GM21447 (cell line): ENCODE measurements around the gene CXorf58.
"Not testable (repeated sequence)": the region's sequence is repeated elsewhere in the genome, so short reads cannot be mapped to it uniquely, and the experiment has no call there.

ENCODE experiments used
- ATAC-seq: cut with Tn5 transposase; IDR thresholded peaks from one replicate; pipeline ENCODE4 v1.9.1; 2021; ENCODE audit not compliant: unreplicated experiment

Gene CXorf58

DNA sequence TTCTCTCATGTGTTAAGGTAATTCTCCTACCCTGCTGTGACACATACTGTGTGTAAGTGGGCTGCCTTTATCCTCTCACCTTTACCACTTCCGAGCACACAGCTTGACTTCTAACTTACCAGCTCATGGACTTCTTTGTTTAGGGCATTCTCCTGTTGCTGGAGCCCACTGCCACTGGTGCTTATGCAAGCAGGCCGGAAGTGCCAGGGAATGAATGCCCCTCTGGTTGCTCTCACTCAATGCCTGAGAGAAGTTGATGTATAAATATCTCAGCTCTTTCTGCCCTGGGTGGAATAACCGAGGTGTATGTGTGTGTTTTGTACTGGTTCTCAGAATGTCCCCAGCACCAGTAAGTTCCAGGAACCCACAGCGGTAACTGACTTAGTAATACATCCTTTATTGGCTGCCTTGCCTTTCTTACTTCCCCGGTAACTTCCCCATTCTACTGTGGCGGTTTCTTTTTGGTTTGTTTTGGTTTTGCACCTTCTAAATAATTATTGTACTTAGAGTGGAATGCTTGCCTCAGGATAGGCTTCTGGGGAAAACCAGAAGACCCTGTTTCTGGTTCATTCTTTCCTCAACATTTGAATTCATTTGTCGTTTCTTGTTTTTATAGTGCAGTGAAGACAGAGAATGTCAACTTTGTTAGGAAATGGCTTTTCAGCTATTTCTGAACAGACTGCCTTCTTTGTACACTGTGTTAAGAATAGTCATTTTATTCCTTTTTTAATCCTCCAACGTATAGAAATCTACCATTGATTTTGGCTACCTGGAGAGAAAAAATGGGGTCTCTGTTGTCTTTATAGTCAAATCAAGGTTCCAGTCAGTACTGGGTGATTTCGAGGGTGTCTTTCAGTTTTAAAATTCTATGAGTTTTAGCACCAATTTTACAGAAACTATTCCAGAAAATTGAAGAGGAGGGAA lies 45.4 kb downstream of the CXorf58 start:
- ATAC-seq, result peak; percentile 97

DNA sequence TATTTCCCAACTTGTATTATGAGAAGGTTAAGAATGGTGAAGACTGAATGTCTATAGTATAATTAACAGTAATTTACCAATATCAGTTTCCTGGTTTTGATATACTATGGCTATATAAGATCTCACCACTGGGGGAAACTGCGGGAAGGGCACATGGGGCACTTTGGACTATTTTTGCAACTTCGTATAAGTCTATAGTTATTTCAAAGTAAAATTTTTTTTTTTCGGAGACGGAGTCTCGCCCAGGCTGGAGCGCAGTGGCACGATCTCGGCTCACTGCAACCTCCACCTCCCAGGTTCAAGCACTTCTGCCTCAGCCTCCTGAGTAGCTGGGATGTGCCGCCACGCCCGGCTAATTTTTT lies 46.1 kb downstream of the CXorf58 start:
- ATAC-seq, result no peak

DNA sequence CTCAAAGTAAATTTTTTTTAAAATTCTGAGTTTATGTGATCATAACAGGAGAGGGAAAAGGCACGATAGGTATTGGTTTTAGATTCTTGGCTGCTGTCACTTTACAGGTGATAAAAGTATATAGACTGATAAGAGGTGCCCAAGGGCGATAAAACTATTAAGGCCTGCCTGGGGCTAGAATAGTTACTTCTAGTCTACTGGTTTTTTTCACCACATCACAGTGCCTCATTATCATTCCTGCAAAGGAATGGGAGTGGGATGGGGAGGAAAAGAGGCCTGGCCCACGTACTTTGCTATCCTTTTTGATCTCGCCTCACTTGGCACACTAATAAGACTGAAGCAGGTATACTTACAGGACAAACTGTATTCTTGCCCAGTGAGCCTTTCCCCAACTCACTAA lies 46.6 kb downstream of the CXorf58 start:
- no peak for ATAC-seq

DNA sequence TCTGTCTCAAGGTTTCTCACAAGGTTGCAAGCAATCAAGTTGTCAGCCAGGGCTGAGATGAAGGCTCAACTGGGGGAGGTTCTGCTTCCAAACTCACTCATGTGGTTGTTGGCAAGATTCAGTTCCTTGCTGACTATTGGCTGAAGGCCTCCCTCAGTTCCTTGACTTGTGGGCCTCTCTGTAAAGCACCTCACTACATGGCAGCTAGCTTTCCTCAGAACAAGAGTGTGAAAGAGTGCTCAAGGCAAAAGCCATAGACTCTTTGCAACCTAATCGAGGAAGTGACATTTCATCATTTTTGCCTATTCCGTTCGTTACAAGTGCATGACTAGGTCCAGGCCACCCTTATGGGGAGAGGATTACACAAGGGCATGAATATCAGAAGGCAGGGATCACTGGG lies 52.0 kb downstream of the CXorf58 start:
- ATAC-seq, result no peak

DNA sequence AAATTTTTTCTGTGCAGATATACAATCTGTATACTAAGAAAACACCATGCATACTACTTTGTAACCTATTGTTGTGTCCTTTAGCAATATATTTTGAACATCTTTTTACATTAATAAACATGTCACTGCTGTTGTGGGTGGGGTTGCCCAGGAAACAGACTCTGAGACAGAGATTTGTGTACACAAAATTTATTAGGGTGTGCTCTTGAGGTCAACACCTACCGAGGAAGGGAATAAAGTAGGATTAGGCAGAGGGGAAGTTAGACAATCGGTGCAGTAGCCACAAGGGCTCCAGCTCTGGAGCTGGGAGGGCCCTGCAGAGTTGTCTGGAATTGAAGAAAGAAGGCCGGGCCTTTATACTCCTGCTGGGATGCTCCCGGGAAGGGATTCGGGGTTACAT lies 56.4 kb downstream of the CXorf58 start:
- no peak for ATAC-seq

DNA sequence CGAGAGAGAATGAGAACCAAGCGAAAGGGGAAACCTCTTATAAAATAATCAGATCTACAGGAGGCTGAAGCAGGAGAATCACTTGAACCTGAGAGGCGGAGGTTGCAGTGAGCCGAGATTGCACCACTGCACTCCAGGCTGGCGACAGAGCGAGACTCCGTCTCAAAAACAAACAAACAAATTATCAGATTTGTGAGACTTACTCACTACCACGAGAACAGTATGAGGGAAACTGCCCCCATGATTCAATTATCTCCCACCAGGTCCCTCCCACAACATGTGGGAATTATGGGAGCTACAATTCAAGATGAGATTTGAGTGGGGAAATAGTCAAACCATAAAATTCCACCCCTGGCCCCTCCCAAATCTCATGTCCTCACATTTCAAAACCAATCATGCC lies 57.8 kb downstream of the CXorf58 start:
- ATAC-seq, result not testable (repeated sequence)

DNA sequence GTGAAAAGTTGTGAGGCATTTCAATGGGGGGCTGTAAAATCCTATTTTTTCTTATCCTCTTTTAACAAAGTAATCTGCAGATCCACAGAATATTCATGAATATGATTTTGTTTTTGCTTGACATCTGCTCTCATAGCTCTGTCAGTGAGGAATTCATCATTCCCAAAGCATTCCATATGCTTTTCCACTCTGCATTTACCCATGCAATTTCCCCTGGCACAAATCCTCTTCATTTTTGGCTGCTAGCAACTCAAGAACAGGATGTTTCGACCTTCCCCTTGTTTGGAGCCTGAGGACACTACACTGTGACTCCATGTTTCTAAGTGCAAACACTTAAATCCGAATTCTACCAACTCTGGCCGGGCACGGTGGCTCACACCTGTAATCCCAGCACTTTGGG lies 70.7 kb downstream of the CXorf58 start:
- no peak for ATAC-seq

DNA sequence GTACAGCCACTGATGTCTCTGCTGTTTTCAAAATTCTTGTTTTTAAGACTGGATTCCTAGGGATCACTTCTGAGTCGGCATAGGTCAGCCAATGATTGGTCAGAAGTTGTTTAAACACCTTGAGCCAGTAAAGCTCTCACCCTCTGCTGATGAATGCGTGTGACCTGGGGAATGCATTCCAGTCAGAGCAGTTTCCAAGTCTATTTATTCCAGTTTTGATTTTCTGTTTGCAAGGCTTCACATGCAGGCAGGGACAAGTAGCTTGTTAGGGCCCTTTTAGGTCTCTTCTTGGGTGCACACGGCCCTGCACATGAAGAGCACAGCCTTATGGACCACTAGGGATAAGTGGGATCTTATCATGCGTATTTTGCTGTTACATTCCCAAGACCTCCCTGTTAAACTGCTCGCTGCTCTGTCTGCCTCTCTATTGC lies 72.2 kb downstream of the CXorf58 start:
- ATAC-seq, result no peak

DNA sequence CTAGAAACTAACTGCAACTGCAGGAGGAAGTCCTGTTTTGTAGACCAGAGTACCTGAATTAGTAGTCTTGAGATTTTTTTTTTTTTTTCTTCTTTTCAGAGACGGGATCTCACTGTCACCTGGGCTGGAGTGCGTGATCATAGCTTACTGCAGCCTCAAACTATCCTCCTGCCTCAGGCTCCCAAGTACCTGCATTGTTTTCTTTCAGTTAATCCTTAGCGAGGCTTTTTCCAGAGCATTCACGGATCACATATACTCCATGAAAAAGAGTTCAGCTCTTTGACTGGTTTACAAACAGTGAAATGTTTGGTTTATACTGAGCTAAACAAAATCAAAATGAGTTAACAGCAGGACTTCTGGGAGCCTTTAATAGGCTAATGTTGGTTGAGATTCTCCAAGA lies 73.4 kb downstream of the CXorf58 start:
- ATAC-seq, result no peak

DNA sequence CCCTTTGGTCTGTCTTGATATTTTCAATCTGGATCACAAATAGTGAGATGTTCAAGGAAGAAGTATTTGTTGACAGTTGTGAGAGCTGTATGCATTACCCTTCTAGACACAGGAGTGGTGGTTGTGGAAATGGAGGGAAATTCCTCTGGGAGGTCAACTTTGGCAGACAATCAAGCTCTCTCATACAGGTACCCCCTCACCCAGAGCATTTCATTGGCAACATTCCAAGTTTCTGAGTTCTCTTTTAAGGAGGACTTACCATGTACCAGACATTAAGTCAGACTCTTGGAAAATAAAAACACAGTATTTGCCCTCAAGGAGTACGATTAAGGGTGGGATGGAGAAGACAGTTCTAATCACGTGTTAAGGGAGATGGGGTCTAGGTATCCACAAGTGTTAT lies 73.9 kb downstream of the CXorf58 start:
- no peak for ATAC-seq

DNA sequence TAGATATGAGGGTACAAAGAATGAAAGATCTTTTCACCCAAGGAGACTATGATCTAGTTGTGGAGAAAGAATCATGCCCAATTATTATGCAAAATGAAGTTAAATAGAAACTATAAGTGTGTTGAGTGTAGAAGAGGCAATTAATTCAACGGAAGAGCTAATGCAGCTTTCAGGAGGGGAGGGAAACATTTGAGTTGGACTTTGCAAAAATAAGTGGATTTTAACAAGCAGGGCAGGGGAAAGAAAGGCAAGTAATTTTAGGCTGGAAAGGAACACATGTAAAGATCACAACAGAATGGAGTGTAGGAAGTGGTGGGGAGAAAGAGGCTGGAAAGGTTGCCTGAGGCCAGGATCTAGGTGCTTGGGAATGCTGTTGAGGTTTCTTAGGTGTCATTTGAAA lies 75.1 kb downstream of the CXorf58 start:
- no peak for ATAC-seq
